DMS153 treated with DMSO at 0.1 percent for 48 hours (cell line): ENCODE measurements around the gene LDLRAD4.
"Not testable (repeated sequence)": the region's sequence is repeated elsewhere in the genome, so short reads cannot be mapped to it uniquely, and the experiment has no call there.

Source experiments
- DNase-seq: peaks from one replicate; lab custom pipeline; 2025; ENCODE audit not compliant: unreplicated experiment; lab: John Stamatoyannopoulos, UW

Gene LDLRAD4

GRCh38 chr18:13640266-13640860 lies 421.8 kb downstream of the LDLRAD4 start:
- no peak for DNase-seq

- DNase-seq, result no peak
These were observed 423.2 kb downstream of the LDLRAD4 start for GRCh38 chr18:13641551-13642439.

- no peak for DNase-seq
These were observed 423.9 kb downstream of the LDLRAD4 start for GRCh38 chr18:13642440-13642827.

- no peak for DNase-seq
These were observed 424.7 kb downstream of the LDLRAD4 start for GRCh38 chr18:13643261-13643751.

- no peak for DNase-seq
These were observed 426.5 kb downstream of the LDLRAD4 start for GRCh38 chr18:13645093-13645492.

- no peak for DNase-seq
These were observed 428.1 kb downstream of the LDLRAD4 start for GRCh38 chr18:13646633-13647032.

GRCh38 chr18:13647761-13648160 lies 429.2 kb downstream of the LDLRAD4 start:
- DNase-seq, result no peak

GRCh38 chr18:13649397-13650390 lies 431.1 kb downstream of the LDLRAD4 start:
- no peak for DNase-seq

GRCh38 chr18:13653746-13654433 lies 435.3 kb downstream of the LDLRAD4 start:
- DNase-seq, result no peak

GRCh38 chr18:13657974-13658373 lies 439.4 kb downstream of the LDLRAD4 start:
- no peak for DNase-seq

- no peak for DNase-seq
These were observed 440.1 kb downstream of the LDLRAD4 start for GRCh38 chr18:13658436-13659204.

GRCh38 chr18:13660510-13660909 lies 441.9 kb downstream of the LDLRAD4 start:
- DNase-seq, result no peak

GRCh38 chr18:13661051-13661778 lies 442.7 kb downstream of the LDLRAD4 start:
- DNase-seq, result no peak

GRCh38 chr18:13661779-13662256 lies 443.3 kb downstream of the LDLRAD4 start:
- no peak for DNase-seq

GRCh38 chr18:13672657-13673056 lies 454.1 kb downstream of the LDLRAD4 start:
- no peak for DNase-seq

GRCh38 chr18:13676471-13676870 lies 457.9 kb downstream of the LDLRAD4 start:
- no peak for DNase-seq

GRCh38 chr18:13677350-13677749 lies 458.8 kb downstream of the LDLRAD4 start:
- DNase-seq, result not testable (repeated sequence)

- no peak for DNase-seq
These were observed 462.1 kb downstream of the LDLRAD4 start for GRCh38 chr18:13680612-13681011.

GRCh38 chr18:13681701-13682100 lies 463.1 kb downstream of the LDLRAD4 start:
- DNase-seq, result no peak
